ENCODE results near the gene TMSB4X.

- TF ChIP-seq EZH2 (IDR thresholded peaks at IDR 0.05; ENCODE audit: insufficient read depth, poor library complexity, severe bottlenecking) = no peak
- no peak for TF ChIP-seq EZH2phosphoT487 (IDR thresholded peaks at IDR 0.05; ENCODE audit: insufficient read depth, low read depth)
Observed at GRCh38 chrX:12953420-12953819, 21.5 kb upstream of the TMSB4X start.
